LNCAP (cell line): ENCODE data around the gene EYA4.

Experiments used
- CTCF ChIP-seq: fragments of 450-650 bp; IDR thresholded peaks from 2 replicates; pipeline ENCODE4 v1.5.1; 2017; ENCODE audit warnings: mild to moderate bottlenecking

Gene EYA4

GRCh38 chr6:133369773-133370272 lies 128.7 kb downstream of the EYA4 start:
- TF ChIP-seq CTCF, result no peak

- no peak for TF ChIP-seq CTCF
These were observed 135.6 kb downstream of the EYA4 start for GRCh38 chr6:133376743-133377142.

GRCh38 chr6:133377219-133377618 lies 136.1 kb downstream of the EYA4 start:
- no peak for TF ChIP-seq CTCF

GRCh38 chr6:133380047-133380446 lies 138.9 kb downstream of the EYA4 start:
- no peak for TF ChIP-seq CTCF

GRCh38 chr6:133380723-133381122 lies 139.6 kb downstream of the EYA4 start:
- TF ChIP-seq CTCF, result no peak

GRCh38 chr6:133388731-133389130 lies 147.6 kb downstream of the EYA4 start:
- TF ChIP-seq CTCF, result no peak

- no peak for TF ChIP-seq CTCF
These were observed 149.0 kb downstream of the EYA4 start for GRCh38 chr6:133390168-133390567.

- no peak for TF ChIP-seq CTCF
These were observed 150.9 kb downstream of the EYA4 start for GRCh38 chr6:133392015-133392414.
